AG08395 (cell line): Measurements from ENCODE around the gene TMEM106C.
"Not testable (repeated sequence)": the region's sequence is repeated elsewhere in the genome, so short reads cannot be mapped to it uniquely, and the experiment has no call there.

ENCODE experiments used
- DNase-seq: peaks from one replicate; pipeline ENCODE4 v3.0.0; 2012; ENCODE audit warnings: mixed read lengths, low spot score

The TMEM106C gene

DNA sequence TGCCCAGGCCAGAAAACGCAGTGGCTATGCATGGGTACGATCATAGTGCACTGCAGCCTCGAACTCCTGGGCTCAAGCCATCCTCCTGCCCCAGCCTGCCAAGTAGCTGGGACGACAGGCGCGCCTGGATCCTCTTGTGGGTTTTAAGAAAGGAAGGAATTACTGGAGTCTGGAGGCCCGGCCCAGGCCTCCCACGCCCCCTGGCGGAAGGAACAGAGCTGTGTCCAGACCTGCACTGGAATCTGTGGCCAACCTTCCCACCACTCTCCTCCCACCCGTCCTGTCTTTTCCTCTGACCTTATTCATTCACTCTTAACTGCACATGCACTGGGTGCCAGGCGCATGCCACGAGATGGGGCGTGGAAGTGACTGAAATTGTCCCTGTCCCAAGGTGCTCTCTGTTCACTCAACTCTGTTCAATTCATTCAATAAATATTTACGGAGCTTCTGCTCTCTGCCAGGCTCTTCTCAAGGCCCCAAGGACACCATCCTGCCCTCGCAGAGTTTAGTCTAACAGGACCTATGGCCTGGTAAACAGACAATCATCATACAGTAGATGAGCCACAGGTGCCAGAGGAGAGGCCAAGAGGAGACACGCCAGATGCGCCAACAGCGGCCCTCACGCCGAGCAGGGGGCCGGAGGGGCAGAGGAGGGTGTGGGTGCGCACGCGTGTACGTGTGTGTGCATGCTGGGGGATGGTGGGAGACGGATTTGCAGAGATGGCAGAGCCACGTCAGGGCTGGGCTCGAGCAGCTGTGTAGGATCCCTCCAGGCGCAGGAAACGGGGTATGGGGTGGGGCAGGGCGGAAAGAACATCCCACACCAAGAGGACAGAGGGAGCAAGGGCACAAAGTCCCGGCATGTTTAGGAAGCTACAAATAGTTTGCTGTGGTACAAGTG lies 13.7 kb upstream of the TMEM106C start:
- DNase-seq = peak; percentile 93

DNA sequence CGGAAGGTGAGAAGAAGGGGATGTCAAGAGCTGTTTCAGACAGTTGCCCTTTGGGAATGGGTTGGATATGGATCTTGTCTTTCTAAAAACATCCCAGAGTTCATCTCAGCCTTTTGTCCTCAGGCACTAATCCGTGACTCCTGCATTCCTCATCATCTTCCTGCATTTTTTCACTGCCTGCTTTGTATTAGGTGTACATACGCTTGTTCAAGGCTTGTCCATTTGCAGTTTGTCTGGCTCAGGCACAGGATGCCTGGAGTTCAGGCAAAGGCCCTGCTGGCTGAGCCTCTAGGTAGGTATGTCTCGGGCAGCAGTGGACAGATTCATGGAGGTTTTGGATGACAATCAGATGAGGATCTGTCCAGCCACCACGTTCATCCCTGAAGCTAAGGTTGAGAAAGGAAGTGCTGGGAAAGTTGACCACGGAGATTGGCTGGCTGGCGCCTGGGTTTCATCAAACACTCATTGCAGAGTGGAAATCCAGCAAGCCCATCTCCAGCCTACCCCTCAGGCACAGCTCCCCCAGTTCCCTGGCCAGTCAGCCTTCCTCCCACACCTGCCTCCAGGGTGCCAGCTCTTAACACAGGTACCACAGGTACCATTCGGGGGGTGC lies 12.4 kb upstream of the TMEM106C start:
- no peak for DNase-seq

DNA sequence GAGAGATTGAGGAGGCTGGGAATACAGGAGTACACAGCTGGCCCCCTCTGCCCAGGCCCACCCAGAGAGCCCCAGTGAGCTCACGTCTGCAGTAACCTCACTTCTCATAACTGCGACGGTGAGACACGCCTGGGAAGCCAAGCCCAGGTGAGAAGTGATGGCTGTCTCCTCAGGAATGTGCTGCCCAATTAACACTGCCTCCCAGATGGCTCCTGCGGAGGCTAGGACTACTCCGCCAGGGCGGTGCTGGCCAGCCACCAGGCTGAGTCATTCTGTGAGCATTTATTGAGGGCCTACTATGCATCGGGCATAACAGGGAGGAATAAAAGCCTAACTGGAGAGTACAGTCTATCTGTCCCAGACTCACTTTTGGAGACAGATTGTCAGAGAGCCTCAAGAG lies 9.3 kb upstream of the TMEM106C start:
- DNase-seq = no peak

DNA sequence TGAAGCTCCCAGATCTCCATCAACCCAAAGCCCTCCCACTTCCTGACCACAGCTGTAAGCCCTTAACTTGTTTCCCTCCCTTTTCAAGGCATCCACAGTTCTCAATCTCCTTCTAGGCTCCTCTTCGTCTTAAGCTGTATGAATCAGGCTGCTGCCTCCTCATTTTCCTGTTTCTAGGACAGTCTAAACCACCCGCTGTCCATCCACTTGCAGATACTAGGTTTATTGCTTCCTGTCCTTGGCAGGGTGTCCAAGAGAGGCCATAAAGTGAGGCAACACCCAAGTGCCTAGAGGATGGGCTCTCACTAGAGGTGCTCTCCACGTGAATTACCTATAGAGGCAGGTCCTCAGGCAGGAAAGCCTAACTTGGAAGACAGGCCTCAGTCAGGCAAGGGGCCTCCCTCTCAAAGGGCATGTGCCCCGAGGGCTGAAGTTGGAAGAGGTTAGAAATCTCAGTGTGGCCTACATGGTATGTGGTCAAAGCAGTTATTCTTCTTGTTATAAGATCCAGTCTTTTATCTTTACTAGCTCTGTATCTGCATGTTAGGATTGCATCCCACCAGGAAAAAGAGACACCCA lies 8.8 kb upstream of the TMEM106C start:
- no peak for DNase-seq

DNA sequence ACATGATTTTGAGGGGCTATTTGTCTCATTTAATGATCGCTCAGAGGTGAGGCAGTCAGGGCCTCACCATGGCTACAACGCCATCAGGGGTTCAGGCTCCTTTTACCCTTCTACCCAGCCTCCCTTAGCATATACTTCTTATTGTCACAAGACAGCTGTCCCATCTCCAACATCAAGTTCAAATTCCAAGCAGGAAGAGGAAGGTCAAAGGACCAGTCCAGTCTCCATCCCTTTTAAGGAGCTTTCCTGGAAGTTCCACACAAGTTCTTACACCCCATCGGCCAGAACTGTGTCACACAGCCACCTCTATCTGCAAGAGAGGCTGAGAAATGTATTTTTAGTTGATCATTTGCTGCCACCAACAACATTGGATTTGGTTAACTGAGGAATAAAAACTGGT lies 8.3 kb upstream of the TMEM106C start:
- no peak for DNase-seq

DNA sequence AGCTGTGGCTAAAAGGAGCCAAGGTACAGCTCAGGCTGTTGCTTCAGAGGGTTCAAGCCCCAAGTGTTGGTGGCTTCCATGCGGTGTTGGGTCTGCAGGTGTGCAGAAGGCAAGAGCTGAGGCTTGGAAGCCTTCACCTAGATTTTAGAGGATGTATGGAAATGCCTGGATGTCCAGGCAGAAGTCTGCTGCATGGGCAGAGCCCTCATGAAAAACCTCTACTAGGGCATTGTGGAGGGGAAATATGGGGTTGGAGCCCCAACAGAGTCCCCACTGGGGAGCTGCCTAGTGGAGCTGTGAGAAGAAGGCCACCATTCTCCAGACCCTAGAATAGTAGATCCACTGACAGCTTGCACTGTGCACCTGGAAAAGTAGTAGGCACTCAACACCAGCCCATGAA lies 5.7 kb upstream of the TMEM106C start:
- not testable (repeated sequence) for DNase-seq

DNA sequence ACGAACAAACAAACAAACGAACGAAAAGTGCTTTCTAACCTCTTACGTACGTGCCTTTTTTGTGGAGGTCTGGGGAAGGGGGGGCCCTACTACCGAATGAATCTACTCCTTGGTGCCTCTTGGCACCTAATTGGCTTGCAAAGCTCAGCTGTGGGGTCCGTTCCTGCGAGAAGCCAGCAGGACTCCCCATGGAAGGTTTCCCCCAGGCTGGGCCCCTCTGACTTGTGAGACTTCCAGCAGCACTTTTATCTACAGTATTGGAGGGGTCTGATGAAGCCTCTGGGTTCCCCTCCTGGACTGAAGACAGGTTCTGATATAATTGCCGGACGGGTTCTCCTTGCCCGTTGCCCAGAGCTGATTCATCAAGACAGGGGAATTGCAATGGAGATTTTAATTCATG lies 1.2 kb upstream of the TMEM106C start:
- no peak for DNase-seq

DNA sequence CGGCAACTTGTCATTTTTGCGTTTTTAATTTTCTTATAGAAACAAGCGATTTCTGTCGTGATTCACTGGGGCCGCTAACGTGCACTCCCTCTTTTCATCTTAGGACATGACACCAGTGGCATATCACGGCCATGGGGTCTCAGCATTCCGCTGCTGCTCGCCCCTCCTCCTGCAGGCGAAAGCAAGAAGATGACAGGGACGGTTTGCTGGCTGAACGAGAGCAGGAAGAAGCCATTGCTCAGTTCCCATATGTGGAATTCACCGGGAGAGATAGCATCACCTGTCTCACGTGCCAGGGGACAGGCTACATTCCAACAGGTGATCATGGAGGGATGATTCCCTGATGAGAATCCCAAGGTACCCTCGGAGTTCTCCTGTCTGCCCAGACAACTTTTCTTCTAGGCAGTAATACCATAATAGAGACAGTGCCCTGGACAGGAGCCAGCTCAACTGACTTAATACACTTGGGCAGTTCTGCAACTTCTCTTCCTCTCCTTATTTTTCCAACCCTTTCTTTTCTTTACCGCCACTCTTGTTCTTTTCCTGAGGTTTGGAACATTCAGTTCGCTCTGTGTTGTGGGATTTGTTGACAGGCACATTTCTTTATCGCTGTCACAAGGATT lies 821 bp downstream of the TMEM106C start:
- DNase-seq = no peak

DNA sequence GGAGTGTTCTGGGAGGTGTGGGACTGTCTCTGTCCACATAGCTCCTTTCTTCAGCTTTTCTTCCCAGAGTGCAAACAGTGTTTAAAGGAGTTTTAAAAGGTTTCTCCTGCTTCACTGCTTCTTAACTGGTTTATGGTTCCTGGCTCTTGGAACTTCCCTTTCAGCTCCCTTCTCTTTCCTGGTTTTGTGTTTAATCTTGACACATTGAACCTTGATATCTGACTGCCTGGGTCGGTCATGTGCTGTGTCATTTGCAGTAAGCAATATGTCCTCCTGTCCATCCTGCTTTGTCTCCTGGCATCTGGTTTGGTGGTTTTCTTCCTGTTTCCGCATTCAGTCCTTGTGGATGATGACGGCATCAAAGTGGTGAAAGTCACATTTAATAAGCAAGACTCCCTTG lies 2.2 kb downstream of the TMEM106C start:
- no peak for DNase-seq

DNA sequence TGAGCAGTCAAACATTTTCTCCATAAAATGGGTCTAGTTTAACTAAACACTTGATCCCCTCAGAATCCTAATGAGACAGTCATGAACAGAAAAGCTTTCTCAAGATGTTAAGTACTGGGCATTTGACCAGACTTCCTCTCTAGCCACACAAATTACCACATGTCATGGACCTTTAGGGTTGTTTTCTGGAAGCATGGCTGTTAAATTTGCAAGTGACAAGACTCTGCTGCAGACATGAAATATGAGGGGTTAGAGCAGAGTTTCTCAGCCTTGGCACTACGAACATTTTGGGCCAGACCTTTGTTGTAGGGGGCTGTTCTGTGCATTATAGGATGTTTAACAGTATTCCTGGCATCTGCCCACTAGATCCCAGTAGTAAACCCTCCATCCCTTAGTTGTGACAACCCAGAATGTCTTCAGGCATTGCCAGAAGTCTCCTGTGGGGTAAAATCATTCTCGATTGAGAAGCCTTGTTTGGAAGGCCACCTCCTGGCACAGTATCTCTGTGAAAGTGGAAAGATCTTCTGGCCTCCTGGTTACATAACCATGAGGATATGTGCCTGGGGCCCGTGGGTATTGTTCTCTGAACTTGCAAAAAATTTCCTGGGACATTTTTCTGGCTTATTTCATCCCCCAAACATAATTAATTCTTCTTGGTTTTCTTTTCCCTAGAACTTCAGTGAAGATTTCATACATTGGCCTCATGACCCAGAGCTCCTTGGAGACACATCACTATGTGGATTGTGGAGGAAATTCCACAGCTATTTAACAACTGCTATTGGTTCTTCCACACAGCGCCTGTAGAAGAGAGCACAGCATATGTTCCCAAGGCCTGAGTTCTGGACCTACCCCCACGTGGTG lies 4.3 kb downstream of the TMEM106C start:
- DNase-seq = peak; percentile 58

DNA sequence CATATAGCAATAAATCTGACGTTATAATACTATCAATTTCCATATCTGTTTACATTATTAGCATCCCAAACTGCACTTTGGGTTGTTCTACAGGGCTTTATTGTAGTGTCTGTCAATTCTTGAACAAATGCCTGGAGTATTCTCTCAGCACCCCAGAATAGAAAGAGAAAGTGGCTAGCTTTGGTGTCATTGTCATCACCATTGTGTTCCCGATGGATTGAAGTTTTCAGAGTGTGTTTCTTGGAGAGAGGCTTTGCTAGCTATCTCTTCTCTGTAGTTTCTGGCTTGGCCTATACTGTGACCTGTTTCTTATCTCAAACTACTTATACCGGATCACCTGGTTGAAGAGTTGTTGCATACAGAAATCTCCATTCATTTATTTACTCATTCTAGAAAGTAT lies 6.4 kb downstream of the TMEM106C start:
- DNase-seq = no peak

DNA sequence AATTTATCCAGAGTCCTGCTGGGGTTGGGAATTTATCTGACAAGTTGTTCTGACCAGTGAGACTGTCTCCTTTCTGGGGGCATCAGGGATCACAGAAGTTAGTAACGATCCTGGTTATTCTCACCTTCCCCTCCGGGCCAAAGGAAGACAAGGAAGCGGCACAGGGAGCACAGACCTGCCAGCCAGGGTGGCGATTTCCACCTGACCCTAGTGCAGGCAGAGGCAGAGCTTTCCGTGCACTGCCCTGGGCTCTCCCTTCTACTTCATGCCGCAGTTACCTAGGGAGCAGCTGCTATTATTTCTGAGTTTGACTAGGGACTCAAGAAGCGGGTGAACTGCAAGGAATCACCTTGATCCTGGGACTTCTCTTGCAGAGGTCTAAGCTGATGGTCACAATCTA lies 7.4 kb downstream of the TMEM106C start:
- no peak for DNase-seq

DNA sequence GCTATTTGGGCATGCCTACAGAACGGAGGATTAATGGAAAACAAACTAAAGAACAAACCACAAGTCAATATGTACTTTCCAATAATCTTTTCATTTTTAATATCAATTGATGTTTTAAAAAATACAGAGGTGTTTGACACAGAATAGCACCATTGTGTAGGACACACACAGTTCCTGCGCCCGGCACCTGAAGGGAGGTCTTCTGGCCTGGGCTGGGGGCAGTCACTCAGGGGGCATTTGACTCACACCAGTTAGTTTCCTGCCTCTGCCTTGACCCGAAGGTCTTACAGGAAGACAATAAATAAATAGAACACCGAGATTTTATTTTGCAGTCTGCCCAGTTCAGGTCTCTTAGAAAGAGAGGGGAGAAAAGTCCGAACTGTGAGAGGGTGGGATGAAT lies 9.5 kb downstream of the TMEM106C start:
- no peak for DNase-seq

DNA sequence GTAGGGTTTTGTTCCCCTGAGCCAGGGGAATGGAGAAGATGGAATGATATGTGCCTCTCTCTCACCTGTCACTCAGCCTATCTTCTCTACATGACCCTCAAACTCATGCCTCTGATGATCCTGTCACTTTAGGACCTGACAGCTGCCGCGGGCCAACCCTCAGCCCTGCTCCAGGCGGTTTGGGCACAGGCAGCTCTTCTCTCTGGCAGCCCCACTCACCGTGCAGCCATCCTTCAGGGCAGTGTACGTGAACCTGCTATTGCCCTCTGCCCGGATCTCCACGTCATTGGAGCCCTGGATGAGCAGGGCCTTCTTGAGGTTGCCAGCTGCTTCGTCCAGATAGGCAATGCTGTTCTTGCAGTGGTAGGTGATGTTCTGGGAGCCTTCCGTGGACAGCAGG lies 10.5 kb downstream of the TMEM106C start:
- DNase-seq = no peak

DNA sequence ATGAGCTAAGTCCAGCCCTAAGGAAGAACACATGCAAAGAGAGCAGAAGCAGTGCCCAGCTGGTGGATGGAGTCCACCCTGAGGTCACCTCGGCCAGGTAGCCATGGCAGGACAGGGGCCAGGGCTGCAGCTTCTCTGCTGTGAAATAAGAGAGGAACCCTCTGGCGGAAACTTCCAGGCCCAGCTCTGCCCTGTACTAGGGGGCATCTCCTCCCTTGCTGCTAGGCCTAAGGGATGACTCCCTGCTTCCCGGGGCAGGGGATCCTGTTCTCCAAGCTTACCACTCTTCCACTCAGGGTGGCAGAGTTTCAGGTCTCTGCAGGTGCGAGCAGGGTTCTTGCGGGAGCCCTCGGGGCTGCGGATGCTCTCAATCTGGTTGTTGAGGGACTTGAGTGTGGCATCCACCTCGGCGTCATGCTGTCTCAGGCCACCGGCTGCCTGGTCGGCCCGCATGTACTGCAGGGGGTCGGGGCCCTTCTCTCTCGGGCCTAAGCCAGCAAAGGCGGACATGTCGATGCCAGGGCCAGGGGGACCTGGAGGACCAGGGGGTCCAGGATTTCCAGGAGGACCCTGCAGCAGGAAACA lies 11.7 kb downstream of the TMEM106C start:
- no peak for DNase-seq

DNA sequence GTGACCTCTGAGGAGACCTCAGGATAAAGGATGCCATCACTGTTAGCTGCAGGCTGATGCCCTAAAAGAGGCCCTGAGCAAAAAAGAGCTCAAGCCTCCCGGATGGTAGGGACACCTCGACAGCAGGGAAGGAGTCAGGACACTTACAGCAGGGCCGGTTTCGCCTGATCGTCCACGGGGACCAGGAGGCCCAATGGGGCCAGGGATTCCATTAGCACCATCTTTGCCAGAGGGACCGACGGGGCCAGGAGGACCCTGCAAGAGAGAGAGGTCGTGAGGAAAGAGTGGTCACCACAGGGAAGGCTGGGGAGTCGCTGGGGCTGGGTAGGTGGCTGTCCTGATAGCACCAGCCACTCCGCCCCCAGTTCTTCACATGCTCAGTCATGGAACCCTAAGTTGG lies 12.4 kb downstream of the TMEM106C start:
- DNase-seq = no peak

DNA sequence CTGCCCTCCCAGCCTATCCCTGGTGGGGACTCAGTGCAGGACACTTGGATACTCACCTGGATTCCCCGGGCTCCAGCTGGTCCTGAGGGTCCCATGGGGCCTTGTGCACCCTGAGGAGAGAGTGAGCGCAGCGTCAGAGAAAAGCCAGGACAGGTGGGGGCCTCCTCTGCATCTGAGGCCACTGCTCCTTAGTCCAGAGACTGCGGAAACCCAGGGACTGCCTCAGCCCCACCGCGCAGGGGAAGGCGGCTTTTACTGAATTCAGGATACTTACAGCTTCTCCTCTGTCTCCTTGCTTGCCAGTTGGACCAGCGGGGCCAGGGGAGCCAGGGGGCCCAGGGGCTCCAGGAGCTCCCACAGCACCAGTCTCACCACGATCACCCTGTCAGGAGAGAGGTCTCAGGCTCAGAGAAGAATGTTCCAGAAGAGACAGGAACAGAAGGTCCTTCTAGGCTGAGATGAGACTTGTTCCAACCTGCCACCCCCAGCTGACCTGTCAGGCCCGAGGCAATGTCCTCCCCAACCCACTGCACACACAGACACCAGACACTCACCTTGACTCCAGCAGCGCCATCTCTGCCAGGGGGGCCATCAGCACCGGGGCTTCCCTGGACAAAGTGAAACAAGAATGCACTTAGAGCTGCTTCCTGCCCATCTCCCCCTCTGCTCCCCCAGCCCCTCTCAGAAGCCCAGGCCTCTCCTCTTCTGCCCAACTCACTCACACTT lies 13.8 kb downstream of the TMEM106C start:
- no peak for DNase-seq

DNA sequence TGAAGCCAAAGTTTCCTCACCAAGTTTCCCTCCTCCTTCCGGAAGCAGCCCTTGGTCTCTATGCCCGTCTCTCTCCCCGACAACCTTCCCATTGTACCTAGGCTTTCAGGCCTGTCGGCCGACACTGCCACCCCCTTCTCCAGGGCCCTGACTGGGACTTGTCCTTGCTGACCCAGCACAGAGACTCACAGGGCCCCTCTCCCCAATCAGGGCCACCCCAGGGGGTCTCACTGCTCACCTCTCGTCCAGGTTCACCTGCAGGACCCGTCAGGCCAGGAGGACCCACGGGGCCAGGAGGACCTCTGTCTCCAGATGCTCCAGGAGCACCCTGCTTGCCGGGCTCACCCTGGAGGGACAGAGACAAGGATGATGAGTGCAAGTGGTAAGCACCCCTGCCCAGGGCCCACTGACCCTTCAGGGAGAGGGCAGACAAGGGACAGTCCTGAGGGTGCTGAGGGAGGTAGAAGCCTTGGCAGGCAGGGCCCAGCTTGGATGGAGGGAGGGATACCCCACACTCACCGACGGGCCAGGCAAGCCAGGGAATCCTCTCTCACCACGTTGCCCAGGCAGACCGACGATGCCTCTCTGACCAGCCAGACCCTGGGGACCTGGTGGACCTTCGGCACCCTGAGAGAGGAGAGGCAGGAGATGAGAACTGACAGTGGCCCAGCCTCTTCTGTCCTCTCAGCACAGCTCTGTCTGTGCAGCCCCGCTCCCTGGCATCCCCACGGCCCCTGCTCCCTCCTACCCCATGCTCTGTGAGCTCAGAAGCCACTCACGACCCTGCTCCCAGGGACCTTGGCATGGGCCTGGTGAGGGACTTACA lies 14.6 kb downstream of the TMEM106C start:
- DNase-seq = no peak

DNA sequence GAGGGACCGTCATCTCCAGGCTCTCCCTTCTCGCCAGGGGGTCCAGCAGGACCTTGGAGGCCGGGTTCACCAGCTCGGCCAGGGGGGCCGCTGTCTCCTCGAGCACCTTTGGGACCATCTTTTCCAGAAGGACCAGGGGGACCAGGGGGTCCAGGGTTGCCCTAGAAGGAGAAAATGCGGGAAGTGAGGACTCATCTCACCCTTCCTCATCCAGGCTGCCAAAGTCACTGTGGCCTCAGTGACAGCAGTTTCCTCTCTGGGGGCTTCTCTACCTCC lies 15.1 kb downstream of the TMEM106C start:
- DNase-seq = no peak

DNA sequence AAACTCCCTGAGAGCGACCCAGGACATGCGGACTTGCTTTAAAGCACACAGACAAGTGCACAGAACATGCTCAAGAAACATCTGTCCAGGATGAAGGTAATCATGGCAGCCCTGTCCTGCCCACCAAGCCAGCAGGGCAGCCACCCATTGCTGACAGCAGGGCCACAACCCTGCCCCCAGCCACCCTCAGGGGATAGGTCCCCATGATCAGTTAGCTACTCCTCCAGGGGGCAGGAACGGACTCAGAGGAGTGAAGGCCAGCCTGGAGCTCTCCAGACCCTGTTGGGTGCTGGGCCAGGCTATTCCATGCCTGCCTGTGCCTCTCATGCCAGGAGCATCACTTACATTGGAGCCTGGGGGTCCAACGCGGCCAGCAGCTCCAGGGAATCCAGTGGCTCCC lies 15.8 kb downstream of the TMEM106C start:
- DNase-seq = no peak
